Testis (tissue), 2 donors: ENCODE measurements around the gene C15orf62.

Experiments used
- POLR2A ChIP-seq: fragments of 450-650 bp; IDR thresholded peaks from one replicate; pipeline ENCODE4 v1.6.1; 2017; ENCODE audit warnings: antibody characterized with exemption, mild to moderate bottlenecking, moderate library complexity
- TF ChIP-seq, protein P1 (sequence below), 3 experiments: fragments of 450-650 bp in 2 of 3; fragments of 200-600 bp in 1 of 3; sonication (generic) in 1 of 3; IDR thresholded peaks; one replicate each; pipeline ENCODE4 v1.5.1; 2016 to 2019; ENCODE audit warnings: antibody characterized with exemption in 3 of 3, mild to moderate bottlenecking in 2 of 3, moderate library complexity in 1 of 3

DNA sequence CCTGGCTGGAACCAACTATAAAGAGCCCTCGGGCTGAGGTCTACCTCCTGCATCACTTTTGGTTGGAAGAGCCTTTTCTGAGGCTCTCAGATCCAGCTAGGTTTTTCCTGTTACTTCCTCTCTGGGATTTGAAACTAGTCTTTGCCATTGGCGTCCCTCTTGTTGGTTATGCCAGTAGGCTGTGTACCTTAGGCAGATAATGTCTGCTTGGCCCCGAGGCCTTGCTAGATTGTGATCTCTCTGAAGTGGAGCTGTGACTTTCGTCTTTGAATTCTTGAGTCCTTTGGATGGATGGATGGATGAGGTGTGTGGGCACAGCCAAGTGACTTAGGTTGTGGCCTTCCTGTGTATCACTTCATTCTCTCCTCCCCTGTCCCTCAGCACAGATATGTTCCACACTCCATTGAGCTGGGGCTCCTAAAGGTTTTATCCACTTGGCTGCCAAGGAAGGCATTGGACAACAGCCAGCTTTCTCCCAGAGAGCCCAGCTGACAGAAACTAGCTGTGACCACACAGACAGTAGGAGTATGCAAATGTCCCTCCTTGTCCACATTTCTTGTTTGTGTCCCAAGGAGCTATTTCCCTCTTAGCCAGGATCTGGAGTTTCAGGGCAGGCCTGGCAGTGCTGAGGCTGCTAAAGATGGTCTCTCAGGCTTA lies 45.4 kb downstream of the C15orf62 start:
- TF ChIP-seq, protein P1, sequence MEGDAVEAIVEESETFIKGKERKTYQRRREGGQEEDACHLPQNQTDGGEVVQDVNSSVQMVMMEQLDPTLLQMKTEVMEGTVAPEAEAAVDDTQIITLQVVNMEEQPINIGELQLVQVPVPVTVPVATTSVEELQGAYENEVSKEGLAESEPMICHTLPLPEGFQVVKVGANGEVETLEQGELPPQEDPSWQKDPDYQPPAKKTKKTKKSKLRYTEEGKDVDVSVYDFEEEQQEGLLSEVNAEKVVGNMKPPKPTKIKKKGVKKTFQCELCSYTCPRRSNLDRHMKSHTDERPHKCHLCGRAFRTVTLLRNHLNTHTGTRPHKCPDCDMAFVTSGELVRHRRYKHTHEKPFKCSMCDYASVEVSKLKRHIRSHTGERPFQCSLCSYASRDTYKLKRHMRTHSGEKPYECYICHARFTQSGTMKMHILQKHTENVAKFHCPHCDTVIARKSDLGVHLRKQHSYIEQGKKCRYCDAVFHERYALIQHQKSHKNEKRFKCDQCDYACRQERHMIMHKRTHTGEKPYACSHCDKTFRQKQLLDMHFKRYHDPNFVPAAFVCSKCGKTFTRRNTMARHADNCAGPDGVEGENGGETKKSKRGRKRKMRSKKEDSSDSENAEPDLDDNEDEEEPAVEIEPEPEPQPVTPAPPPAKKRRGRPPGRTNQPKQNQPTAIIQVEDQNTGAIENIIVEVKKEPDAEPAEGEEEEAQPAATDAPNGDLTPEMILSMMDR (IDR thresholded peaks at IDR 0.05), result no peak
- no peak for TF ChIP-seq POLR2A
